Measurements from ENCODE around the gene PCDH8.
A peak's percentile ranks its signal among the peaks of the same experiment; 100 is the strongest.

PCDH8 gene

DNA sequence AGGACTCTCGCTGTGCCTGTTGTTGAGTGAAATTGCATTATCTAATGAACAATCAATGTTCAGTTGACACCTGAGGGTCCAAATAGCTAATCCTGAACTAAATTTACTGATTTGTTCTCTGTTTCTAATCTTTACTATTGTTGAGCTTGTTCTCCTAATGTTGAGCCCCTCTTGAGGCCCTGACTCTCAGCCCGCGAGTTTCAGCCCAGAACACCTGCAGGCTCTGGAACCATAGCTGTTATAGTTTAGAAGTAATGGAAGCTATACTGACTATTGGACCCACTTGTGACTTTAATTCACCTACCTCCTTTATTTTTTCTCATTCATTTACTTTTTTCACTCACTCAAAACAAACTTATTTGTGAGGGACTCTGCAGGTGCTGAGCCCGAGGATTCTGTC is 20.6 kb upstream of the PCDH8 start:
- no peak for DNase-seq (ENCODE audit: low read depth)
- H3K4me3 ChIP-seq (ENCODE audit: low read depth, low read length) = no peak overlapping the region
- no peak for TF ChIP-seq CTCF (IDR thresholded peaks at IDR 0.05; ENCODE audit: control insufficient read depth, extremely low read depth, insufficient read depth)

- TF ChIP-seq CTCF (IDR thresholded peaks at IDR 0.05; ENCODE audit: control insufficient read depth, extremely low read depth, insufficient read depth) = no peak
- H3K4me3 ChIP-seq (ENCODE audit: low read depth, low read length) = no peak overlapping the region
- no peak for DNase-seq (ENCODE audit: low read depth)
Measured at GRCh38 chr13:52868190-52868589, 19.8 kb upstream of the PCDH8 start.

DNA sequence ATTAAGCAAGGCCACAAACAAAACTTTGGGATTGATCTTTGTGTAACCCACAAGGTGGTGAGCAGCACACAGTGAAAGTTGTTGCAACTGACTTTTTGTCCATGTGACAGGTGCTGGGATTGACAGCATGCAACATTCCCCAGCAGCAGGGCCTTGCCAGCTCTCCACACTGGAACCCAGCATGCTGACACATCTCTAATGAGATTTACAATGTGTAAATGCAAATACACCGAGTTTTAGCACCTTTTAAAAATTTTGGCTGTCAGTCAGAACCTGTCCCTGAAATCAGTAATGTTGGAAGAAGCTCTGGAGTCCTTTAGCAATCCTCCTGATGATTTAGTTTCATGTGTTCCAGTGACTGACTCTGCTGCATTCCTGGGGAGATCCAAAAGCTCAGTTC is 16.5 kb upstream of the PCDH8 start:
- no peak for DNase-seq (ENCODE audit: low read depth)
- TF ChIP-seq CTCF (IDR thresholded peaks at IDR 0.05; ENCODE audit: control insufficient read depth, extremely low read depth, insufficient read depth) = no peak

GRCh38 chr13:52862358-52863206 is 14.1 kb upstream of the PCDH8 start:
- peak; percentile 55 for TF ChIP-seq CTCF (IDR thresholded peaks at IDR 0.05; ENCODE audit: control insufficient read depth, extremely low read depth, insufficient read depth)
- no peak overlapping the region for H3K4me3 ChIP-seq (ENCODE audit: low read depth, low read length)
- no peak for DNase-seq (ENCODE audit: low read depth)

More for the DNA sequence above, 16.5 kb upstream of the PCDH8 start:
- no peak overlapping the region for H3K4me3 ChIP-seq (ENCODE audit: low read depth, low read length)

- no peak for DNase-seq (ENCODE audit: low read depth)
- no peak overlapping the region for H3K4me3 ChIP-seq (ENCODE audit: low read depth, low read length)
- no peak for TF ChIP-seq CTCF (IDR thresholded peaks at IDR 0.05; ENCODE audit: control insufficient read depth, extremely low read depth, insufficient read depth)
Measured at GRCh38 chr13:52852444-52852843, 4.0 kb upstream of the PCDH8 start.

DNA sequence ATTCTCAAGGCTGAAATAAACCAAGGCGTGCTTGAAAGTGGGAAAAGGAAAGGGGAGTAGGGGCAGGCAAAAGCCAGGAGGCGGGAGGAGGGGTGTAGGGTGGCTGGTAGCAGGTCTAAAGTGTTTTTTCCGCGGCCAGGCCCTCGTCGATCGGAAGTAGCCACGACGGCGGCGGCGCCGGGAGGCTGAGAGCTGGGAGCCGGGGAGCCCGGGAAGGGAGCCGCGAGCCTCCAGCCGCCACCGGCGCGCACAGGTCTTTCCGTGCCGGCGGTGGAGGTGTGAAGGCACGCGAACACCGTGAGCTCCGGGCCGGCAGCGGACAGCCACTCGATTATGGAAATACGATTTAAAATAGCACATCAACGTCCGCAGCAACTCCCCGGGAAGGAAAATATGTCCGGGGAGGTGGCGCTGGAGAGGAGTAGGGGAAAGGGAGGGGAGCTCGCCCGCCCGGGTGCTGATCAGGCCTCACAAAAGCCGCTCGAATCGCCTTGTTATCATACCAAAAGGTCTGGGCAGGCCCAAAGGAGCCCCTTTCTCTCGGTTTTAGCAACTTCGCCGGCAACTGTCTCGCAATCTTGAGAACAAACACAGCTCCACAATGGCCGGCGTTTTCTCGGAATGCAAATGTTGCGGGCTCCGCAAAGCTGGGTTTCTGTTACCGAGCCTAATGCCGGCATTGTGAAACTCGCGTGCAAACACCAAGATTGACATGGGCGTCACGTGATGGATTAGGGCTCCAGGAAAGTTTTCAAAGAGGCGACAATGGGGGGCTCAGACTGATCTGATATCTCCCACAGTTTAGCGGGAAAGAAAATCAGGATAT is 2.9 kb upstream of the PCDH8 start:
- DNase-seq (ENCODE audit: low read depth) = no peak
- peak overlapping the region; percentile 62 for H3K4me3 ChIP-seq (ENCODE audit: low read depth, low read length)
- TF ChIP-seq CTCF (IDR thresholded peaks at IDR 0.05; ENCODE audit: control insufficient read depth, extremely low read depth, insufficient read depth) = no peak

Data from LNCaP clone FGC (cell line).